Measurements from ENCODE around the gene AIRE. TPM values are rescaled to one million over a fixed set of nuclear protein-coding genes. Genes with fewer than 3 reads are reported as not detected.
"Not testable (repeated sequence)": the region's sequence is repeated elsewhere in the genome, so short reads cannot be mapped to it uniquely, and the experiment has no call there.

AIRE gene
- total RNA-seq, 2 donors from 2014 or later = 1.0 TPM; not detected in 1

DNA sequence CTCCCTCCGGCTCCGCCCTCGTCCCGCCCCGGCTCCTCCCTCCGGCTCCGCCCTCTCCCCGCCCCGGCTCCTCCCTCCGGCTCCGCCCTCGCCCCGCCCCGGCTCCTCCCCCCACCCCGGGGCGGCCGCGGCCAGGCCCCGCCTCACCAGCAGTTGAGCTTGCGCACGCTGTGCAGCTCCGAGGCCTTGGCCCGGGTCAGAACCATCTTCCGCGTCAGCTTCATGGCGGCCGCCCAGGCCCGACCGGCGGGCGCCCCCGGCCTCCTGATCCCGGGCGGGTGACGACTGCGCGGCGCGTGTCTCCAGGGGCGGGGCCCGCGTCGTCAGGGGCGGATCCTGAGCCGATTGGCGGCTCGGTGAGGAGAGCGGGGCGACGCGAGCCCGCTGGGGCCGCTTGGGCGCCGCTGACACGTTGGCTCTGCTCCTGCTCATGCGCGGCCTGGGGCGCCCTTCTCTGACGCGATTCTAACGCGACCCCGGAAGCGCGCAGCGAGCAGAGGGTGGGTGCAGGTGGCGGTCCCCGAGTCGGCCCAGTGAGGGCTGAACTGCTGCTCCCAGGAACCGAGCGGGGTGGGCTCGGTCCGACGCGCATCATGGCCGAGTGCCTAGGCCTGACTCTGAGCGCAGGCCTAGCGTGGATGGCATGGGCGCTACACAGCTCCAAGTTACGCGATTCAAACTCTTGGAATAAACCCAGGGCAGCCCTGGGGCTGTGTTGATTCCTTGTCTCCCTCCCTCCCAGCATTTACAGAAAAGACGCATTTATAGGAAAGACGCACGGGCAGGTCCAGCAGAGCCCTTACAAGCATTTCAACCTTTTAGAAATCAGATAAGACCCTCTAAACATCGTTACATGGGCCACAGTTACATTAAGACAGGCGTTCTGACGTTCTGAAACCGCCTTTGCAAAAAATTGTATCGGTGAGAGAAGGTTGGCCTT lies 53.6 kb downstream of the AIRE start, which contains the start of gene CFAP410:
Gene CFAP410, minus strand, starts transcription at position 420 of the 940 bp plus-strand sequence. Its CDS starts 196 bp downstream, at position 224.
- intact Hi-C loops (cut with DNase I) = no loop called here
- DNase-seq = peak; percentile 94 to 96 (median 94)
- ATAC-seq = peak; percentile 94
- peak within 1 kb of the TSS; percentile 91 to 99 (median 96) for H3K27ac ChIP-seq
- H3K4me3 ChIP-seq = peak within 1 kb of the TSS; percentile 53 to 73
- 1 to 3% methylated on average over 8 to 69 of the region's 90 CpGs for WGBS, 2 donors
- no peaks in the 10 kb centered on the region for H3K27me3 ChIP-seq
- H3K9me3 ChIP-seq = no peaks in the 10 kb centered on the region
- H3K4me1 ChIP-seq = peaks cover 16% of the 10 kb centered on the region
- no peaks in the 10 kb centered on the region for H3K36me3 ChIP-seq (replicated peaks in 1 of 2; ENCODE audit: insufficient read depth in 1 of 2, low read depth in 2 of 2)
- TF ChIP-seq POLR2A (IDR thresholded peaks at IDR 0.05) = peak; percentile 90 to 96 (median 95)
- TF ChIP-seq, protein P1, sequence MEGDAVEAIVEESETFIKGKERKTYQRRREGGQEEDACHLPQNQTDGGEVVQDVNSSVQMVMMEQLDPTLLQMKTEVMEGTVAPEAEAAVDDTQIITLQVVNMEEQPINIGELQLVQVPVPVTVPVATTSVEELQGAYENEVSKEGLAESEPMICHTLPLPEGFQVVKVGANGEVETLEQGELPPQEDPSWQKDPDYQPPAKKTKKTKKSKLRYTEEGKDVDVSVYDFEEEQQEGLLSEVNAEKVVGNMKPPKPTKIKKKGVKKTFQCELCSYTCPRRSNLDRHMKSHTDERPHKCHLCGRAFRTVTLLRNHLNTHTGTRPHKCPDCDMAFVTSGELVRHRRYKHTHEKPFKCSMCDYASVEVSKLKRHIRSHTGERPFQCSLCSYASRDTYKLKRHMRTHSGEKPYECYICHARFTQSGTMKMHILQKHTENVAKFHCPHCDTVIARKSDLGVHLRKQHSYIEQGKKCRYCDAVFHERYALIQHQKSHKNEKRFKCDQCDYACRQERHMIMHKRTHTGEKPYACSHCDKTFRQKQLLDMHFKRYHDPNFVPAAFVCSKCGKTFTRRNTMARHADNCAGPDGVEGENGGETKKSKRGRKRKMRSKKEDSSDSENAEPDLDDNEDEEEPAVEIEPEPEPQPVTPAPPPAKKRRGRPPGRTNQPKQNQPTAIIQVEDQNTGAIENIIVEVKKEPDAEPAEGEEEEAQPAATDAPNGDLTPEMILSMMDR (IDR thresholded peaks at IDR 0.05) = no peak

DNA sequence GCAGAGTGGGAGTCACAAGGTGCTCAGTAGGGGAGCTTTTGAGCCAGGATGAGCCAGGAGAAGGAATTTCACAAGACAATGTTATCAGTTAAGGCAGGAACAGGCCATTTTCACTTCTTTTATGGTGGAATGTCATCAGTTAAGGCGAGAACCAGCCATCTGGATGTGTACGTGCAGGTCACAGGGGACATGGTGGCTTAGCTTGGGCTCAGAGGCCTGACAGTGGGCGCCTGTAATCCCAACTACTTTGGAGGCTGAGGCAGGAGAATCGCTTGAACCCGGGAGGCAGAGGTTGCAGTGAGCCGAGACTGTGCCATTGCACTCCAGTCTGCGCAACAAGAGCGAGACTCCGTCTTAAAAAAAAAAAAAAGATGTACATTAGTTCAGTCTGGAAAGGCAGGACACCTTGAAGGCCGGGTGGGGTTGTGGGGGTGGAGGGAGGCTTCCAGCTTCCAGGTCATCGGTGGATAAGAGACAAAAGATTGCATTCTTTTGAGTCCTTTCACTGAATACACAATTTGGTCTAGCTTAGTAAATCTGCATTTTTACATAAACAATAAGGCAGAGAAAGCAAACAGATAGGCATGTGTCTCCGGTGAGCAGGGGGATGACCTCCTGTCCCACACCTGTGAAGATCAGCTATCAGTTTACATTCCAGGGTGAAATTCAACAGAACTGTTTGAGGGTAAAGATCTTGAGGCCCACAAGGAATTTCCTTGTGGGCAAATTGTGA lies 56.2 kb downstream of the AIRE start:
- H3K4me3 ChIP-seq; ATAC-seq; H3K27me3 ChIP-seq; DNase-seq; intact Hi-C loops (cut with DNase I); H3K9me3 ChIP-seq; H3K27ac ChIP-seq; H3K36me3 ChIP-seq (replicated peaks in 1 of 2; ENCODE audit: insufficient read depth in 1 of 2, low read depth in 2 of 2): not testable (repeated sequence)
- 52 to 58% methylated on average over 12 of the region's 12 CpGs for WGBS, 2 donors
- peaks cover 16% of the 10 kb centered on the region for H3K4me1 ChIP-seq

DNA sequence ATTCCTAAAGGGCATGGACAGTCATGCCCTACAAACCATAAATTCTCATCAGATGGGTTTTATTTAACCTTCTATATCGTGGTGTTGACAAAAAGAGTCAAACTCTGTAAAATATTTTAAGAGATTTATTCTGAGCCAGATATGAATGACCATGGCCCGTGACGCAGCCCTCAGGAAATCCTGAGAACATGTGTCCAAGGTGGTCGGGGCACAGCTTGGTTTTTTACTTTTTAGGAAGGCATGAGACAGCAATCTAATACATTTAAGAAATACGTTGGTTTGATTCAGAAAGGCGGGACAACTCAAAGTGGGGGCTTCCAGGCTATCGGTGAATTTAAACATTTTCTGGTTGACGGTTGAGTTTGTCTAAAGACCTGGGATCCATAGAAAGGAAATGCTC lies 57.3 kb downstream of the AIRE start:
- intact Hi-C loops (cut with DNase I); H3K27ac ChIP-seq; H3K4me3 ChIP-seq; H3K9me3 ChIP-seq; H3K36me3 ChIP-seq (replicated peaks in 1 of 2; ENCODE audit: insufficient read depth in 1 of 2, low read depth in 2 of 2); ATAC-seq; H3K27me3 ChIP-seq; DNase-seq: not testable (repeated sequence)
- H3K4me1 ChIP-seq = peaks cover 13% of the 10 kb centered on the region
- 63 to 75% methylated on average over 8 of the region's 8 CpGs for WGBS, 2 donors

DNA sequence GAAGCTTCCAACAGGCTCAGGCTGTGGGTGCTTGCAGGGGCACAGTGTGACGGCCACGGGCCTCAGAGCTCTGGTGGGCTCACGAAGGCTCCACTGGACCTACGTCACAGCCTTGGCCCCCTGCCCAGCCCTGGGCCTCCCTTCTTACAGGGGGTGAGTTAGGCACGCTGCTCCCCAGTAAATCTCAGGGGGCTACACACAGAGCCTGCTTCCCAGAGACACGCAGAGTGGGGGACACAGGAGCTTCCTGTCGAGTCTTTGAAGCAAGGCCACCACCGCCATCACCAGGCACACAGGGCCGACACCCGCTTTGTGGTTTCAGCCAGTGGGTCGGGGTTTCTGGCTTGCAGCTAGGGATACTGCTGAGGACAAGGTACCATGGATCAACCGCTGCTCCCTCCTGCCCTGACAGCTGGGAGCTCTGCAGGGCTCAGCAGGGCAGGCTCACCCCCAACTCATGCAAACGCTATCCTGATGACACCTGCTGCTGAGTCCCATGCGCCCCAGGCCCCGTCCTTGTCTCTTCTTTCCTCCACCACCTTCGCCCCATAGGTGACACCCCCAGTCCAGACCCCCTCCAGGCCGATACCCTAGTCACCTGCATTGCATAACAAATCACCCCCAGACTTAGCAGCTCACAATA lies 59.0 kb downstream of the AIRE start:
- H3K4me3 ChIP-seq = no peak overlapping the region
- no peak for DNase-seq
- WGBS, 2 donors = 62 to 76% methylated on average over 9 to 17 of the region's 17 CpGs
- no peak overlapping the region for H3K27ac ChIP-seq
- TF ChIP-seq POLR2A (IDR thresholded peaks at IDR 0.05) = no peak
- TF ChIP-seq, protein P1 (IDR thresholded peaks at IDR 0.05) = no peak
- intact Hi-C loops (cut with DNase I) = no loop called here
- ATAC-seq = no peak
- H3K4me1 ChIP-seq = peaks cover 6% of the 10 kb centered on the region
- H3K27me3 ChIP-seq = no peaks in the 10 kb centered on the region
- no peaks in the 10 kb centered on the region for H3K9me3 ChIP-seq
- no peaks in the 10 kb centered on the region for H3K36me3 ChIP-seq (replicated peaks in 1 of 2; ENCODE audit: insufficient read depth in 1 of 2, low read depth in 2 of 2)

DNA sequence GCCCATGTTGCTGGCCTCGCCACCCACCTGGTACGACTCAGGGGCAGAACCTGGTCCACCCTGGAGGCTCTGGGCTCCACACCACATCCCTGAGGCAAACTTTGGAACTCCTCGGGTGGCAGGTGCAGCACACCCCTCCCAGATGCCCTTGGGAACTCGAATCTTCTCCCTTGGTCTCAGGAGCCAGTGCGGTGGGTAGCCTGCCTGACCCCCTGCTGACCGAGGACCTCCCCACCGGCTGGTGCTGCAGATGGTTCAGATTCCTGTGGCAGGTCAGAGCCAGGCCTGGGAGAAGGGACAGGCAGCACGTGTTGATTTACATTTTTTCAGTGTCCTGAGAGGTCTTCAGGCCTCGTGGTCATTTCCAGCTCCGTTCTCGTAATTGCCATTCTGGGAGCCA lies 59.8 kb downstream of the AIRE start:
- TF ChIP-seq, protein P1 (IDR thresholded peaks at IDR 0.05) = no peak
- no peak for TF ChIP-seq POLR2A (IDR thresholded peaks at IDR 0.05)
- H3K36me3 ChIP-seq (replicated peaks in 1 of 2; ENCODE audit: insufficient read depth in 1 of 2, low read depth in 2 of 2) = no peaks in the 10 kb centered on the region
- intact Hi-C loops (cut with DNase I) = no loop called here
- H3K27me3 ChIP-seq = no peaks in the 10 kb centered on the region
- 43 to 74% methylated on average over 5 to 11 of the region's 11 CpGs for WGBS, 2 donors
- DNase-seq (no peak), ATAC-seq (no peak)
- H3K27ac ChIP-seq = no peak overlapping the region
- H3K4me3 ChIP-seq = no peak overlapping the region
- no peaks in the 10 kb centered on the region for H3K4me1 ChIP-seq
- no peaks in the 10 kb centered on the region for H3K9me3 ChIP-seq
